Right atrium auricular region (tissue), 2 donors: ENCODE results near the gene FRMD8. TPM values are rescaled to one million over a fixed set of nuclear protein-coding genes. Genes with fewer than 3 reads are reported as not detected.

Source experiments
- DNase-seq: peaks from one replicate; pipeline ENCODE4 v3.0.0-alpha.2; 2019; ENCODE audit warnings: low spot score
- H3K27ac ChIP-seq, 2 donors: fragments of 200-600 bp; sonication (generic); 1 replicate in 1 of 2; 2 replicates in 1 of 2; pipeline ENCODE4 v1.5.1; 2016 to 2019
- H3K27me3 ChIP-seq, 2 donors: fragments of 200-600 bp; sonication (generic); one replicate each; pipeline versions ENCODE4 v1.5.1 to v1.6.0; 2017 to 2019
- H3K36me3 ChIP-seq: fragments of 200-600 bp; sonication (generic); one replicate; pipeline ENCODE4 v1.5.1; 2016
- H3K4me1 ChIP-seq, 2 donors: fragments of 200-600 bp; sonication (generic); one replicate each; pipeline versions ENCODE4 v1.5.1 to v1.6.0; 2017 to 2019
- H3K4me3 ChIP-seq, 2 donors: fragments of 200-600 bp; sonication (generic); 1 replicate in 1 of 2; 2 replicates in 1 of 2; pipeline ENCODE4 v1.5.1; 2017 to 2019; ENCODE audit warnings: mild to moderate bottlenecking in 1 of 2, moderate library complexity in 1 of 2
- H3K9me3 ChIP-seq, 2 donors: fragments of 200-600 bp; sonication (generic); one replicate each; pipeline ENCODE4 v1.5.1; 2019
- CTCF ChIP-seq, 2 donors: fragments of 200-600 bp; sonication (generic); IDR thresholded peaks; one replicate each; pipeline ENCODE4 v1.5.1; 2019; ENCODE audit warnings: antibody characterized with exemption in 2 of 2
- total RNA-seq, 2 donors: library from RNA; depleted of rRNA; stranded (reverse); fragments of >200 nt; gene quantifications; one replicate each; pipeline ENCODE4 v1.1.0, GENCODE V29; 2016

The FRMD8 gene
- total RNA-seq, 2 donors from 2014 or later, result 10.2 to 23.8 TPM

- no peak for TF ChIP-seq CTCF (IDR thresholded peaks at IDR 0.05)
- no peak overlapping the region for H3K4me3 ChIP-seq
- no peaks in the 10 kb centered on the region for H3K9me3 ChIP-seq
- DNase-seq, result no peak
- peaks cover 91% of the 10 kb centered on the region for H3K36me3 ChIP-seq
- peaks cover 0 to 88% of the 10 kb centered on the region in 2 donors for H3K4me1 ChIP-seq
- no peaks in the 10 kb centered on the region for H3K27me3 ChIP-seq
- H3K27ac ChIP-seq, result peak overlapping the region; percentile 65 to 66
These were observed 52.1 kb downstream of the FRMD8 start for GRCh38 chr11:65438257-65439151.

GRCh38 chr11:65439331-65440181 lies 53.1 kb downstream of the FRMD8 start:
- no peaks in the 10 kb centered on the region for H3K27me3 ChIP-seq
- H3K36me3 ChIP-seq, result peaks cover 92% of the 10 kb centered on the region
- peak overlapping the region; percentile 65 to 71 for H3K27ac ChIP-seq
- peak overlapping the region in 1 of 2 donors; percentile 2 for H3K4me3 ChIP-seq
- peak; percentile 57 for DNase-seq
- no peaks in the 10 kb centered on the region for H3K9me3 ChIP-seq
- H3K4me1 ChIP-seq, result peaks cover 0 to 89% of the 10 kb centered on the region in 2 donors
- TF ChIP-seq CTCF (IDR thresholded peaks at IDR 0.05), result no peak

GRCh38 chr11:65440831-65441499 lies 54.5 kb downstream of the FRMD8 start:
- Histone ChIP-seq H3K27ac (peak overlapping the region; percentile 65 to 71), H3K4me1 (peaks cover 0 to 76% of the 10 kb centered on the region in 2 donors), H3K4me3 (no peak overlapping the region), H3K9me3 (no peaks in the 10 kb centered on the region), H3K36me3 (peaks cover 89% of the 10 kb centered on the region), H3K27me3 (no peaks in the 10 kb centered on the region)
- DNase-seq, result peak; percentile 58
- no peak for TF ChIP-seq CTCF (IDR thresholded peaks at IDR 0.05)

GRCh38 chr11:65442842-65443331 lies 56.5 kb downstream of the FRMD8 start:
- Histone ChIP-seq H3K27me3 (no peaks in the 10 kb centered on the region), H3K4me1 (peaks cover 0 to 65% of the 10 kb centered on the region in 2 donors), H3K27ac (peak overlapping the region; percentile 65 to 71), H3K9me3 (no peaks in the 10 kb centered on the region), H3K4me3 (no peak overlapping the region), H3K36me3 (peaks cover 71% of the 10 kb centered on the region)
- peak; percentile 65 for DNase-seq
- TF ChIP-seq CTCF (IDR thresholded peaks at IDR 0.05), result no peak

- TF ChIP-seq CTCF (IDR thresholded peaks at IDR 0.05), result no peak
- H3K36me3 ChIP-seq, result peaks cover 56% of the 10 kb centered on the region
- H3K4me1 ChIP-seq, result peaks cover 0 to 54% of the 10 kb centered on the region in 2 donors
These were observed 58.0 kb downstream of the FRMD8 start for GRCh38 chr11:65444314-65445051.

More at GRCh38 chr11:65444314-65445051, 58.0 kb downstream of the FRMD8 start:
- no peaks in the 10 kb centered on the region for H3K27me3 ChIP-seq
- peak overlapping the region; percentile 65 to 71 for H3K27ac ChIP-seq
- peak; percentile 74 for DNase-seq
- H3K4me3 ChIP-seq, result no peak overlapping the region
- no peaks in the 10 kb centered on the region for H3K9me3 ChIP-seq
